K562 (cell line): ENCODE data around the gene TULP4. TPM values are rescaled to one million over a fixed set of nuclear protein-coding genes. Genes with fewer than 3 reads are reported as not detected.

Experiments
- CTBP1 ChIP-seq: fragments of 450-650 bp; IDR thresholded peaks from 2 replicates; pipeline ENCODE4 v1.6.1; 2016; ENCODE audit warnings: borderline replicate concordance
- CTCFL ChIP-seq: IDR thresholded peaks from 2 replicates; pipeline ENCODE4 v1.6.1; 2011; ENCODE audit warnings: borderline replicate concordance, low read depth, mild to moderate bottlenecking, moderate library complexity, low read length; ENCODE audit not compliant: insufficient read depth, poor library complexity, severe bottlenecking
- CXXC5 ChIP-seq: fragments of 250-450 bp; sonication (Bioruptor Pico); IDR thresholded peaks from 2 replicates; pipeline ENCODE4 v1.8.0; 2022; ENCODE audit warnings: inconsistent platforms, mild to moderate bottlenecking, moderate library complexity
- E2F5 ChIP-seq: sonication (generic); formaldehyde crosslinking; IDR thresholded peaks from 2 replicates; pipeline ENCODE4 v1.8.0; 2022; ENCODE audit warnings: mild to moderate bottlenecking, missing genetic modification reagents
- EP300 ChIP-seq: IDR thresholded peaks from 2 replicates; pipeline ENCODE4 v1.6.1; 2012; ENCODE audit warnings: low read length, improper control_type of control experiment
- JUND ChIP-seq, 2 experiments: IDR thresholded peaks; 2 replicates in 1 of 2; 3 replicates in 1 of 2; pipeline ENCODE4 v1.6.1; 2011; ENCODE audit warnings: borderline replicate concordance in 2 of 2, low read depth in 2 of 2, low read length in 2 of 2, improper control_type of control experiment in 1 of 2, missing biosample characterization in 1 of 2, missing genetic modification characterization in 1 of 2, missing genetic modification reagents in 1 of 2
- NFIC ChIP-seq: fragments of 450-650 bp; IDR thresholded peaks from 2 replicates; pipeline ENCODE4 v1.6.1; 2017; ENCODE audit warnings: mild to moderate bottlenecking, inconsistent platforms
- PBX2 ChIP-seq, 2 experiments: IDR thresholded peaks in 1 of 2; conservative IDR thresholded peaks in 1 of 2; 2 replicates each; pipeline ENCODE4 v1.6.1; 2016; ENCODE audit warnings: low read depth in 2 of 2, mild to moderate bottlenecking in 1 of 2, missing compliant biosample characterization in 1 of 2, missing genetic modification characterization in 1 of 2, moderate library complexity in 1 of 2
- PHF20 ChIP-seq: fragments of 450-650 bp; IDR thresholded peaks from 2 replicates; pipeline ENCODE4 v1.6.1; 2018; ENCODE audit not compliant: partially characterized antibody
- SIRT6 ChIP-seq: IDR thresholded peaks from one replicate; pipeline ENCODE4 v1.6.1; 2012; ENCODE audit warnings: low read depth, mild to moderate bottlenecking, control low read depth, inconsistent platforms, low read length, moderate library complexity
- SMARCA4 ChIP-seq: fragments of 450-650 bp; IDR thresholded peaks from 2 replicates; pipeline ENCODE4 v1.6.1; 2016
- ZBTB11 ChIP-seq, 3 experiments: fragments of 200-800 bp in 1 of 3; fragments of 250-450 bp in 1 of 3; fragments of 450-650 bp in 1 of 3; sonication (Bioruptor Pico) in 1 of 3; sonication (Bioruptor generic) in 1 of 3; formaldehyde crosslinking in 1 of 3; IDR thresholded peaks; 2 replicates each; pipeline versions ENCODE4 v1.6.1 to v1.8.0; 2016 to 2022; ENCODE audit warnings: mild to moderate bottlenecking in 2 of 3, missing genetic modification characterization in 2 of 3, missing compliant biosample characterization in 1 of 3, moderate library complexity in 1 of 3
- ZNF717 ChIP-seq: fragments of 250-450 bp; sonication (Bioruptor Pico); IDR thresholded peaks from 2 replicates; pipeline ENCODE4 v1.5.0; 2021
- ZNF766 ChIP-seq: fragments of 200-800 bp; sonication (Bioruptor generic); conservative IDR thresholded peaks from 2 replicates; pipeline ENCODE4 v1.6.1; 2016; ENCODE audit warnings: missing genetic modification characterization, missing compliant biosample characterization
- polyA plus RNA-seq, 8 experiments: library from polyadenylated mRNA; depleted of rRNA in 4 of 8; stranded (reverse) in 5 of 8; unstranded in 3 of 8; fragments of >200 nt; fragmentation: Nextera tagmentation in 2 of 8; fragmentation: Illumina TruSeq in 1 of 8; extraction: Ambion mirVana in 2 of 8; extraction: Trizol in 1 of 8; gene quantifications; 2 replicates each; pipeline versions ENCODE4 v1.2.1 to v1.2.3, GENCODE V29; 2011 to 2014; ENCODE audit warnings: inconsistent platforms in 1 of 8, missing spikeins in 1 of 8
- total RNA-seq, 7 experiments: library from RNA; depleted of rRNA in 6 of 7; stranded (reverse); fragments of >200 nt in 6 of 7; fragmentation: Illumina TruSeq in 2 of 7; extraction: Trizol in 2 of 7; gene quantifications; 2 replicates each; pipeline versions ENCODE4 v1.2.1 to v1.2.3, GENCODE V29; 2011 to 2021; ENCODE audit warnings: low replicate concordance in 1 of 7

TULP4 gene
- total and polyA plus RNA-seq, 9 of the 15 experiments (the other 6 are each of a cell fraction or from before 2014, with no cell fraction given) = 1.2 to 50.4 (median 11.0) TPM

GRCh38 chr6:158518191-158519127 is 206.2 kb downstream of the TULP4 start (continued):
- TF ChIP-seq PBX2 (CRISPR knock-in tag; IDR thresholded peaks at IDR 0.05; ENCODE audit: low read depth) = no peak
- peak; percentile 19; the same call in 1 of the 2 replicates for TF ChIP-seq PBX2 (tag; conservative IDR thresholded peaks at IDR 0.05; ENCODE audit: low read depth)
- peak; percentile 45 for TF ChIP-seq CTCFL
- TF ChIP-seq ZNF766 = no peak
- TF ChIP-seq PHF20 = no peak
- TF ChIP-seq SIRT6 = no peak
- peak; percentile 69 for TF ChIP-seq NFIC
- TF ChIP-seq CTBP1 = peak; percentile 73
- peak in 1 of 3 experiments; percentile 32; a peak in 1 of 6 replicates for TF ChIP-seq ZBTB11 (CRISPR knock-in tag; IDR thresholded peaks at IDR 0.05)
- TF ChIP-seq SMARCA4 = peak; percentile 56; the same call in 1 of the 2 replicates
- TF ChIP-seq JUND (IDR thresholded peaks at IDR 0.05; ENCODE audit: borderline replicate concordance, low read depth, low read length) = peak; percentile 69
- peak; percentile 58; the same call in 2 of the 3 replicates for TF ChIP-seq JUND (tag; IDR thresholded peaks at IDR 0.05; ENCODE audit: borderline replicate concordance, low read depth, low read length)
- TF ChIP-seq CXXC5 = 0 out of 2 replicates have a peak, but pooled peaks have one; percentile 31
- no peak for TF ChIP-seq EP300
- no peak for TF ChIP-seq ZNF717
- TF ChIP-seq E2F5 (CRISPR knock-in tag) = 0 out of 2 replicates have a peak, but pooled peaks have one; percentile 20
